ENCODE data around the gene DNHD1.
A peak's percentile ranks its signal among the peaks of the same experiment; 100 is the strongest.

DNHD1 gene

GRCh38 chr11:6604081-6604626 lies 107.1 kb downstream of the DNHD1 start:
- no peak for DNase-seq (ENCODE audit: low read depth, low spot score)
- no CpG with 5 or more reads among the region's 20 CpGs for WGBS (ENCODE audit: insufficient coverage, insufficient read length)
- no peaks in the 10 kb centered on the region for H3K27me3 ChIP-seq (ENCODE audit: control insufficient read depth, insufficient read depth, low read length)
- peaks cover 25% of the 10 kb centered on the region; the same call in 1 of the 2 replicates for H3K36me3 ChIP-seq (ENCODE audit: control insufficient read depth, insufficient read depth, low read length)
- no peaks in the 10 kb centered on the region for H3K9me3 ChIP-seq (ENCODE audit: control insufficient read depth, insufficient read depth, low read length)
- H3K4me1 ChIP-seq (ENCODE audit: control insufficient read depth, insufficient read depth, low read length), result peaks cover 2% of the 10 kb centered on the region; the same call in 1 of the 2 replicates
- peak overlapping the region; percentile 81 for H3K4me3 ChIP-seq (ENCODE audit: low read length)
- H3K27ac ChIP-seq (ENCODE audit: low read length), result no peak overlapping the region

DNA sequence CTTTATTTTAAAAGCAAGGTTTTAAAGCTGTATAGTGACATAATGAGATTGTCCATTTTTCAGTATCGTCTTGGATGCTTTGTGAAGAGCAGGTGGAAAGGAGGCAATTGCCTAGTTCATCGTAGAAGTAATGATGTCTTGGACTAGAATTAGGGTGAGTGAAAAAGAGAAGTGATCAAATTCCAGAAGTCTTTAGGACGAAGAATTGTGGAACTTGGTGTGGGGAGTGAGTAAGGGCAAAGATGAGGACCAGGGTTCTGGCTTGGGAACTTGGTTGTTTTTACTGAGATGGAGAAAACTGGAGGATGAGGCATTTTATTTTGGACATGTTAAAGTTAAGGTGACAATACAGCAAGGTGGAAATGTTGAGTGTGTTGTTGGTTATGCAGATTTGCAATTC lies 107.7 kb downstream of the DNHD1 start:
- Histone ChIP-seq H3K27ac (ENCODE audit: low read length) (no peak overlapping the region), H3K4me1 (ENCODE audit: control insufficient read depth, insufficient read depth, low read length) (peaks cover 2% of the 10 kb centered on the region; the same call in 1 of the 2 replicates), H3K9me3 (ENCODE audit: control insufficient read depth, insufficient read depth, low read length) (no peaks in the 10 kb centered on the region), H3K4me3 (ENCODE audit: low read length) (no peak overlapping the region; the same call in 1 of the 2 replicates), H3K36me3 (ENCODE audit: control insufficient read depth, insufficient read depth, low read length) (peaks cover 31% of the 10 kb centered on the region; the same call in 1 of the 2 replicates), H3K27me3 (ENCODE audit: control insufficient read depth, insufficient read depth, low read length) (no peaks in the 10 kb centered on the region)
- no CpG with 5 or more reads among the region's 3 CpGs for WGBS (ENCODE audit: insufficient coverage, insufficient read length)
- no peak for DNase-seq (ENCODE audit: low read depth, low spot score)

- no peak overlapping the region for H3K27ac ChIP-seq (ENCODE audit: low read length)
- H3K27me3 ChIP-seq (ENCODE audit: control insufficient read depth, insufficient read depth, low read length), result no peaks in the 10 kb centered on the region
- H3K36me3 ChIP-seq (ENCODE audit: control insufficient read depth, insufficient read depth, low read length), result peaks cover 30% of the 10 kb centered on the region; the same call in 1 of the 2 replicates
- H3K4me1 ChIP-seq (ENCODE audit: control insufficient read depth, insufficient read depth, low read length), result peaks cover 2% of the 10 kb centered on the region; the same call in 1 of the 2 replicates
- no peaks in the 10 kb centered on the region for H3K9me3 ChIP-seq (ENCODE audit: control insufficient read depth, insufficient read depth, low read length)
- peak; percentile 87 for DNase-seq (ENCODE audit: low read depth, low spot score)
- WGBS (ENCODE audit: insufficient coverage, insufficient read length), result no CpG with 5 or more reads among the region's 11 CpGs
- no peak overlapping the region for H3K4me3 ChIP-seq (ENCODE audit: low read length)
These were observed 109.5 kb downstream of the DNHD1 start for GRCh38 chr11:6606471-6607189.

DNA sequence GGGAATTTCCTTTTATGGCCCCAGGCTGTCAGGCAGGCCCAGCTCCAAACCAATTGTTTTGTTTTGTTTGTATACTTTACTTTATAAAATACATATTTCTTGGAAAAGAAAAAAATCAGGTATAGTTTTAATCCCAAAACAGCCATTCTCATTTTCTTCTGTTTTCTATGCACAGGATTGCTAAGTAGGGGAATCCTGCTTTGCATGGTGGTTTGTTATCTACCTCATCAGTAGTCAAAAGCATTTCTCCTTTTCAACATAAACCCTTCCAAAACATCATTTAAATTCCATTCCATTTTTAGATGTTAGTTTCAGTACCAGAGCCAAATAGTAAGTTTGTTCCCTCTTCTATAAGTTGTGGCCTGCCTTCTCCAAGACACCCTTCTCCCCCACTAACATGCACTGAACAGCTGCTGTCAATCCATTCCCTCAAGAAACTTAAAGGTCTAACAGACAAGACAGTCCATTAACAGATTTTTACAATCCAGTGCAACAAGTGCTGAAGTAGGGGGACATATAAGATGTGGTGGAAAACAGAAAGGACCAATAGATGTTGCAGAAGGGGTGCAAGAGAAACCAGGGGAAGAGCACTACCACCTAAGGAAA lies 110.2 kb downstream of the DNHD1 start:
- H3K9me3 ChIP-seq (ENCODE audit: control insufficient read depth, insufficient read depth, low read length), result no peaks in the 10 kb centered on the region
- peaks cover 30% of the 10 kb centered on the region; the same call in 1 of the 2 replicates for H3K36me3 ChIP-seq (ENCODE audit: control insufficient read depth, insufficient read depth, low read length)
- H3K4me3 ChIP-seq (ENCODE audit: low read length), result no peak overlapping the region
- no peak for DNase-seq (ENCODE audit: low read depth, low spot score)
- H3K27me3 ChIP-seq (ENCODE audit: control insufficient read depth, insufficient read depth, low read length), result no peaks in the 10 kb centered on the region
- H3K4me1 ChIP-seq (ENCODE audit: control insufficient read depth, insufficient read depth, low read length), result peaks cover 2% of the 10 kb centered on the region; the same call in 1 of the 2 replicates
- H3K27ac ChIP-seq (ENCODE audit: low read length), result no peak overlapping the region

GRCh38 chr11:6608011-6608410 lies 110.9 kb downstream of the DNHD1 start:
- Histone ChIP-seq H3K36me3 (ENCODE audit: control insufficient read depth, insufficient read depth, low read length) (peaks cover 30% of the 10 kb centered on the region; the same call in 1 of the 2 replicates), H3K4me3 (ENCODE audit: low read length) (no peak overlapping the region), H3K4me1 (ENCODE audit: control insufficient read depth, insufficient read depth, low read length) (peaks cover 2% of the 10 kb centered on the region; the same call in 1 of the 2 replicates), H3K27ac (ENCODE audit: low read length) (no peak overlapping the region), H3K9me3 (ENCODE audit: control insufficient read depth, insufficient read depth, low read length) (no peaks in the 10 kb centered on the region), H3K27me3 (ENCODE audit: control insufficient read depth, insufficient read depth, low read length) (no peaks in the 10 kb centered on the region)
- no peak for DNase-seq (ENCODE audit: low read depth, low spot score)
- no CpG with 5 or more reads among the region's 9 CpGs for WGBS (ENCODE audit: insufficient coverage, insufficient read length)

DNA sequence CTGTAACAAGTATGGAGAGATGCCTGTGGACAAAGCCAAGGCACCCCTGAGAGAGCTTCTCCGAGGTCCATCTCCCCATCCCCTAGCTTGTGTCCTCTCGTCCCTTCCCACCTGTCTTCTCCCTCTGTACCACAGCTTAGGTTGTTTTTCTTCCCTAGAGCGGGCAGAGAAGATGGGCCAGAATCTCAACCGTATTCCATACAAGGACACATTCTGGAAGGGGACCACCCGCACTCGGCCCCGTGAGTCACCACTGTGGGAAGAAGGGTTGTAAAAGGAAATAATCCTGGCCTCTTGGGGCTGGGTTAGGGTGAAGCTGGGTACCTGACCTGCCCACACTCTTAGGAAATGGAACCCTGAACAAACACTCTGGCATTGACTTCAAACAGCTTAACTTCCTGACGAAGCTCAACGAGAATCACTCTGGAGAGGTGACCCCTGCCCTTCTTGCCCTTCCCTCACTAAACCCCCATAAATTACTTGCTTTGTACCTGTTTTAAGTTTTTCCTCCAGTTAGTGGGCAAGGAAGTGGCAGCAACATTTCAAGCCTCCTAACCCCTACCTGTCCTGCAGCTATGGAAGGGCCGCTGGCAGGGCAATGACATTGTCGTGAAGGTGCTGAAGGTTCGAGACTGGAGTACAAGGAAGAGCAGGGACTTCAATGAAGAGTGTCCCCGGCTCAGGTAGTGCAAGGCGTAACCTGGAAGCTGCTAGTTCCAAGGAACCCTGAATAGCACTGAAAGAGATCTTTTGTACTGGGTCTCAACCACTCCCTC lies 111.8 kb downstream of the DNHD1 start:
- peaks cover 2% of the 10 kb centered on the region; the same call in 1 of the 2 replicates for H3K4me1 ChIP-seq (ENCODE audit: control insufficient read depth, insufficient read depth, low read length)
- H3K27me3 ChIP-seq (ENCODE audit: control insufficient read depth, insufficient read depth, low read length), result no peaks in the 10 kb centered on the region
- peaks cover 30% of the 10 kb centered on the region; the same call in 1 of the 2 replicates for H3K36me3 ChIP-seq (ENCODE audit: control insufficient read depth, insufficient read depth, low read length)
- WGBS (ENCODE audit: insufficient coverage, insufficient read length), result no CpG with 5 or more reads among the region's 14 CpGs
- no peak for DNase-seq (ENCODE audit: low read depth, low spot score)
- H3K27ac ChIP-seq (ENCODE audit: low read length), result no peak overlapping the region
- no peaks in the 10 kb centered on the region for H3K9me3 ChIP-seq (ENCODE audit: control insufficient read depth, insufficient read depth, low read length)
- H3K4me3 ChIP-seq (ENCODE audit: low read length), result no peak overlapping the region

GRCh38 chr11:6609502-6610015 lies 112.5 kb downstream of the DNHD1 start:
- peaks cover 2% of the 10 kb centered on the region; the same call in 1 of the 2 replicates for H3K4me1 ChIP-seq (ENCODE audit: control insufficient read depth, insufficient read depth, low read length)
- no peaks in the 10 kb centered on the region for H3K27me3 ChIP-seq (ENCODE audit: control insufficient read depth, insufficient read depth, low read length)
- WGBS (ENCODE audit: insufficient coverage, insufficient read length), result no CpG with 5 or more reads among the region's 8 CpGs
- H3K4me3 ChIP-seq (ENCODE audit: low read length), result no peak overlapping the region
- peaks cover 30% of the 10 kb centered on the region; the same call in 1 of the 2 replicates for H3K36me3 ChIP-seq (ENCODE audit: control insufficient read depth, insufficient read depth, low read length)
- no peak overlapping the region for H3K27ac ChIP-seq (ENCODE audit: low read length)
- H3K9me3 ChIP-seq (ENCODE audit: control insufficient read depth, insufficient read depth, low read length), result no peaks in the 10 kb centered on the region
- DNase-seq (ENCODE audit: low read depth, low spot score), result no peak

- peaks cover 30% of the 10 kb centered on the region; the same call in 1 of the 2 replicates for H3K36me3 ChIP-seq (ENCODE audit: control insufficient read depth, insufficient read depth, low read length)
- no peak overlapping the region for H3K4me3 ChIP-seq (ENCODE audit: low read length)
- no peaks in the 10 kb centered on the region for H3K27me3 ChIP-seq (ENCODE audit: control insufficient read depth, insufficient read depth, low read length)
- DNase-seq (ENCODE audit: low read depth, low spot score), result no peak
- H3K27ac ChIP-seq (ENCODE audit: low read length), result no peak overlapping the region
- no peaks in the 10 kb centered on the region for H3K9me3 ChIP-seq (ENCODE audit: control insufficient read depth, insufficient read depth, low read length)
- H3K4me1 ChIP-seq (ENCODE audit: control insufficient read depth, insufficient read depth, low read length), result peaks cover 2% of the 10 kb centered on the region; the same call in 1 of the 2 replicates
- WGBS (ENCODE audit: insufficient coverage, insufficient read length), result no CpG with 5 or more reads among the region's 6 CpGs
These were observed 113.5 kb downstream of the DNHD1 start for GRCh38 chr11:6610591-6610990.

DNA sequence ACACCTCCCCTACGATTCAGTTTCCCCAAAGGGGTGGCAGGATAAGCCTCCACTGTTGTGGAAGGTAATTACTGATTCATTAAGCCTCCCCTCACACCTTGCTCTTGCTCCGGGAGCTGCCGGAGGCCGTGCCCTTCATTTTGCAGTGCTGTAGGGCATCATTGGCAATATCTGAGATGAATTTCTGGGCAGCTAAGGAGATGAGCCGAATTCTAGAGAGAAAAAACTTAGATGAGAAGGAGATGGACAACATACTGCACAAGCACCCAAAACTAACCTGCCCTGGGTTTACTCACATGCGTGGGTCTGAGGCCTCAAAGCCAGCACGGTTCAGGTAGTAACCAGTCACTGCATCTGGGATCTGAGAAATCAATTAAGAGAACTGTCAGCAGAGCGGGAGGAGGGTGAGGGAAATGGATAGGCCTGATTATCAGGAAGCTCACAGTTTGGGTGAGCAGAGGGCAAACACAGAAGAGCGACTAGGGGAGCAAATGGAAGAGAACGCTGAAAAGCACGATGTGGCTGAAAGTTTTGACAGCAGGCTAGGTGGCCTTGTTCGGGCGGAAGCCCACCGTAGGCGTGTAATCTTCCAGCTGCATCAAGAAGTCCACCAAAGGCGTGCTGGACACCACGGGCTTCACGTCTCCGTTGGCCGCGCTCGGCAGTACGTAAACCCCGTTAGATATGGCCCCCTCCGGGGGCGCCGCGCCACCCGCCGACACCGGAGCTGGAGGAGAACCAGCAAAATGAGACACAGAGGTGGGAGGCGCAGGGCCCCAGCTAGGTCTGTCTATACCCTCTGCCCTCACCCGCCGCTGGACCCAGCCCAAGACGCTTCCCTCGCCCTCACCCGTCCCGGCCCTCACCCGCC lies 114.2 kb downstream of the DNHD1 start:
- DNase-seq (ENCODE audit: low read depth, low spot score), result no peak
- Histone ChIP-seq H3K36me3 (ENCODE audit: control insufficient read depth, insufficient read depth, low read length) (peaks cover 30% of the 10 kb centered on the region; the same call in 1 of the 2 replicates), H3K4me3 (ENCODE audit: low read length) (peak overlapping the region; percentile 73), H3K27ac (ENCODE audit: low read length) (no peak overlapping the region), H3K27me3 (ENCODE audit: control insufficient read depth, insufficient read depth, low read length) (no peaks in the 10 kb centered on the region), H3K4me1 (ENCODE audit: control insufficient read depth, insufficient read depth, low read length) (peaks cover 2% of the 10 kb centered on the region; the same call in 1 of the 2 replicates), H3K9me3 (ENCODE audit: control insufficient read depth, insufficient read depth, low read length) (no peaks in the 10 kb centered on the region)
- WGBS (ENCODE audit: insufficient coverage, insufficient read length), result no CpG with 5 or more reads among the region's 39 CpGs

Data from iPS DF 6.9 (cell line).